22Rv1 (cell line): ENCODE measurements around the gene PAPOLA.

Experiments used
- CTCF ChIP-seq: fragments of 450-650 bp; IDR thresholded peaks from 2 replicates; pipeline ENCODE4 v1.5.1; 2017; ENCODE audit warnings: mild to moderate bottlenecking
- ZFX ChIP-seq: fragments of 450-650 bp; IDR thresholded peaks from 2 replicates; pipeline ENCODE4 v1.6.1; 2017; ENCODE audit warnings: antibody characterized with exemption, borderline replicate concordance

DNA sequence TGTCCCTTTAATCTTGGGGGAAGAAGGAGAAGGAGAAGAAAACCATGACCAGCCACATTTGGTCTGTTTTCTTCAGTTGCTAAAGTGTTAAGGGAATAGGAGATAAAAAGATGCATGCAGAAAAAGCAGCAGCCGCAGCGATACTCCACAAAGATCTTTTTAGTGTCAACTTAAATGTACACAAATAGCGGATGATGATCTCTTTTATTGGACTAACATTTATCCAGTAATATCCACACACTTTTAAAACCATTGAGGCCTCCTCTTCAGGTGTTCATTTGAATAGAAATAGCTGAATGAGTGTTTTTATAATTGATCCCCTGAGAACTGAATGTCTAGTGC is 83.5 kb downstream of the PAPOLA start:
- TF ChIP-seq CTCF (no peak), ZFX (no peak)
